KMS-11 (cell line): ENCODE measurements around the gene TSGA10IP.

Source experiments
- H2AFZ ChIP-seq: fragments of 200-600 bp; sonication (generic); 2 replicates; pipeline ENCODE4 v1.6.1; 2016; ENCODE audit warnings: antibody characterized with exemption, mixed run types, low read depth
- H3K27ac ChIP-seq: fragments of 200-600 bp; sonication (generic); 2 replicates; pipeline ENCODE4 v1.6.1; 2016; ENCODE audit warnings: mild to moderate bottlenecking, mixed run types
- H3K27me3 ChIP-seq: fragments of 200-600 bp; sonication (generic); 2 replicates; pipeline ENCODE4 v1.6.1; 2017; ENCODE audit warnings: mild to moderate bottlenecking, low read depth, mixed run types, moderate library complexity; ENCODE audit not compliant: insufficient read depth
- H3K36me3 ChIP-seq: fragments of 200-600 bp; sonication (generic); 2 replicates; pipeline ENCODE4 v1.6.1; 2017; ENCODE audit warnings: mild to moderate bottlenecking, mixed run types; ENCODE audit not compliant: insufficient read depth
- H3K4me1 ChIP-seq: fragments of 200-600 bp; sonication (generic); 2 replicates; pipeline ENCODE4 v1.6.1; 2016; ENCODE audit warnings: mild to moderate bottlenecking, low read depth, mixed run types; ENCODE audit not compliant: poor library complexity, severe bottlenecking
- H3K4me2 ChIP-seq: fragments of 200-600 bp; sonication (generic); 2 replicates; pipeline ENCODE4 v1.7.0; 2016; ENCODE audit warnings: mild to moderate bottlenecking, mixed run types
- H3K4me3 ChIP-seq: fragments of 200-600 bp; sonication (generic); IDR thresholded peaks from 2 replicates; pipeline ENCODE4 v1.6.1; 2017; ENCODE audit warnings: low read depth, low read length, mixed read lengths; ENCODE audit not compliant: insufficient read depth
- H3K79me2 ChIP-seq: fragments of 200-600 bp; sonication (generic); 2 replicates; pipeline ENCODE4 v1.6.1; 2016; ENCODE audit warnings: low read depth, mixed run types; ENCODE audit not compliant: insufficient read depth
- H3K9ac ChIP-seq: fragments of 200-600 bp; sonication (generic); 2 replicates; pipeline ENCODE4 v1.6.1; 2016; ENCODE audit warnings: mild to moderate bottlenecking, mixed run types
- H4K20me1 ChIP-seq: fragments of 200-600 bp; sonication (generic); 2 replicates; pipeline ENCODE4 v1.6.1; 2016; ENCODE audit warnings: mild to moderate bottlenecking, mixed run types; ENCODE audit not compliant: insufficient read depth
- TF ChIP-seq, protein P1 (sequence below): fragments of 200-600 bp; sonication (generic); conservative IDR thresholded peaks from 2 replicates; pipeline ENCODE4 v1.6.1; 2017; ENCODE audit warnings: low read depth, mild to moderate bottlenecking, antibody characterized with exemption, low read length, moderate library complexity, mixed read lengths

TSGA10IP gene

GRCh38 chr11:65973439-65974110 is 28.3 kb downstream of the TSGA10IP start:
- no peak overlapping the region for H3K4me3 ChIP-seq
- no peaks in the 10 kb centered on the region for H3K4me1 ChIP-seq
- H3K79me2 ChIP-seq = no peaks in the 10 kb centered on the region
- H4K20me1 ChIP-seq = no peaks in the 10 kb centered on the region
- H3K9ac ChIP-seq = no peak overlapping the region
- no peaks in the 10 kb centered on the region for H3K36me3 ChIP-seq
- no peak overlapping the region for H3K4me2 ChIP-seq
- no peak overlapping the region for H3K27ac ChIP-seq
- no peaks in the 10 kb centered on the region for H3K27me3 ChIP-seq
- TF ChIP-seq, protein P1, sequence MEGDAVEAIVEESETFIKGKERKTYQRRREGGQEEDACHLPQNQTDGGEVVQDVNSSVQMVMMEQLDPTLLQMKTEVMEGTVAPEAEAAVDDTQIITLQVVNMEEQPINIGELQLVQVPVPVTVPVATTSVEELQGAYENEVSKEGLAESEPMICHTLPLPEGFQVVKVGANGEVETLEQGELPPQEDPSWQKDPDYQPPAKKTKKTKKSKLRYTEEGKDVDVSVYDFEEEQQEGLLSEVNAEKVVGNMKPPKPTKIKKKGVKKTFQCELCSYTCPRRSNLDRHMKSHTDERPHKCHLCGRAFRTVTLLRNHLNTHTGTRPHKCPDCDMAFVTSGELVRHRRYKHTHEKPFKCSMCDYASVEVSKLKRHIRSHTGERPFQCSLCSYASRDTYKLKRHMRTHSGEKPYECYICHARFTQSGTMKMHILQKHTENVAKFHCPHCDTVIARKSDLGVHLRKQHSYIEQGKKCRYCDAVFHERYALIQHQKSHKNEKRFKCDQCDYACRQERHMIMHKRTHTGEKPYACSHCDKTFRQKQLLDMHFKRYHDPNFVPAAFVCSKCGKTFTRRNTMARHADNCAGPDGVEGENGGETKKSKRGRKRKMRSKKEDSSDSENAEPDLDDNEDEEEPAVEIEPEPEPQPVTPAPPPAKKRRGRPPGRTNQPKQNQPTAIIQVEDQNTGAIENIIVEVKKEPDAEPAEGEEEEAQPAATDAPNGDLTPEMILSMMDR = no peak
- H2AFZ ChIP-seq = no peak overlapping the region

- no peaks in the 10 kb centered on the region for H3K79me2 ChIP-seq
- H3K4me2 ChIP-seq = no peak overlapping the region
- H3K27ac ChIP-seq = no peak overlapping the region
- TF ChIP-seq, protein P1 = no peak
- H2AFZ ChIP-seq = no peak overlapping the region
- H3K9ac ChIP-seq = no peak overlapping the region
- H3K36me3 ChIP-seq = no peaks in the 10 kb centered on the region
- H3K4me3 ChIP-seq = no peak overlapping the region
- H3K27me3 ChIP-seq = no peaks in the 10 kb centered on the region
- no peaks in the 10 kb centered on the region for H3K4me1 ChIP-seq
- H4K20me1 ChIP-seq = no peaks in the 10 kb centered on the region
Observed at GRCh38 chr11:65975771-65976170, 30.5 kb downstream of the TSGA10IP start.

DNA sequence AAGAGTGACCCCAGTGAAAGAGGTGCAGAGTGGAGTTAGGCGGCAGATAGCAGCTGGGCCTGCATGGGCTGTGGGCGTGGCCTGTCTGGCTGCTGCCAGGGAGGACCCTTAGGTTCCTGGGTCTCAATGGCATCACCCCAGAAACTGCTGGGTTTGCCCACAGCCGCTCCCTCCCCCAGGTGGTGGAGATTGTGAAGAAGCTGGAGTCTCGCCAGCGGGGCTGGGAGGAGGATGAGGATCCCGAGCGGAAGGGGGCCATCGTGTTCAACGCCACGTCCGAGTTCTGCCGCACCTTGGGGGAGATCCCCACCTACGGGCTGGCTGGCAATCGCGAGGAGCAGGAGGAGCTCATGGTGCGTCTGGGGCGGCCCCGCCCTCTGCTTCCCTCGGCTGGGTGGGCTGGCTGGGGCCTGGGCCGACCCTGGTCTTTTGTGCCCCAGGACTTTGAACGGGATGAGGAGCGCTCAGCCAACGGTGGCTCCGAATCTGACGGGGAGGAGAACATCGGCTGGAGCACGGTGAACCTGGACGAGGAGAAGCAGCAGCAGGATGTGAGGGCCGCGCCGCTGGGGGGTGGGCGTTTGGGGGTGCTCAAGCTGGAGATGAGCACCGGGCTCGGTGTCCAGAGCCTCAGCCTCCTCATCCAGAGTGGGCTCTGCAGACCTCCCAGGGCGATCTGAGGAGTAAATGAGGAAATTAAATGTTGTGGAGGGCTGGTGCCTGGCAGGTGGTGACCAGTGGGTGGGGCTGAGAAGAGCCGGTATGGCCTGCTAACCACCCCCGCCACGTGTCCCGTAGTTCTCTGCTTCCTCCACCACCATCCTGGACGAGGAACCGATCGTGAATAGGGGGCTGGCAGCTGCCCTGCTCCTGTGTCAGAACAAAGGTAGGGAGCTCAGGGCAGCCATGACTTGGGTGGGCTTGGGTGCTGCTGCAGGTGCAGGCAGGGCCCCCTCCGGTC is 31.2 kb downstream of the TSGA10IP start:
- H3K4me1 ChIP-seq = no peaks in the 10 kb centered on the region
- H4K20me1 ChIP-seq = no peaks in the 10 kb centered on the region
- H3K27me3 ChIP-seq = no peaks in the 10 kb centered on the region
- H3K9ac ChIP-seq = no peak overlapping the region
- TF ChIP-seq, protein P1 = no peak
- H3K4me3 ChIP-seq = no peak overlapping the region
- H3K27ac ChIP-seq = no peak overlapping the region
- H2AFZ ChIP-seq = no peak overlapping the region
- H3K4me2 ChIP-seq = no peak overlapping the region
- H3K36me3 ChIP-seq = no peaks in the 10 kb centered on the region
- no peaks in the 10 kb centered on the region for H3K79me2 ChIP-seq

DNA sequence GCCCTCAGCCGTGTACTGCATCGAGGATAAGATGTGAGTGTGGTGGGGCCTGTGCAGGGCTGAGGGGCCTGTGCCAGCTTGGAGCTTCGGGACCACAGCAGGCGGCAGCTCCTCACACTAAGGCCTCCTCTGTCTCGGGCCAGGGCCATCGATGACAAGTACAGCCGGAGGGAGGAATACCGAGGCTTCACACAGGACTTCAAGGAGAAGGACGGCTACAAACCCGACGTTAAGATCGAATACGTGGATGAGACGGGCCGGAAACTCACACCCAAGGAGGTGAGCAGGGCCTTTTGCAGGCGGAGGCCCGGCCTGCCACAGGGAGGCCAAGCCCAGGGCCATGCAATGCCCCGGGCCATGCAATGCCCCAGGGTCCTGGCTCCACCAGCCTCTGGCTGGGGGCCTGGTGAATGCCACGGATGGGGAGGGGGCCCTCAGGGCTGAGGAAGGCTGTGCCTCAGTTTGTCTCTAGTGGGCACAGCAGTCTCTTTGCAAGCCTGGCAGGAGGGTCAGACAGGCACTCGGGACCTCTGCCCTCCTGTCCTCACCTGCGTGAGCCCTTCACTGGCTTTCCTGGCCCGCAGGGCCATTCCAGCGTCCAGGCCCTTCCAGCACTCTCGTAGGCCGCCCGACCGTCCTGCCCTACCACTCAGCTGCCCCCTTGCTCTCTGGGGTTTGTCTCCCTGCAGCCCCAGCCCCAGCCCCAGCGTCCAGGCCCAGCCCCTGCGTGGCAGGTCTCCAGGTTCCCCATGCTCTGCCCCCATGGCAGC is 32.5 kb downstream of the TSGA10IP start:
- Histone ChIP-seq H3K9ac (no peak overlapping the region), H3K36me3 (no peaks in the 10 kb centered on the region), H3K4me1 (no peaks in the 10 kb centered on the region), H4K20me1 (no peaks in the 10 kb centered on the region), H2AFZ (no peak overlapping the region), H3K79me2 (no peaks in the 10 kb centered on the region), H3K27me3 (no peaks in the 10 kb centered on the region), H3K27ac (no peak overlapping the region), H3K4me3 (no peak overlapping the region), H3K4me2 (no peak overlapping the region)
- TF ChIP-seq, protein P1 = no peak
